IPS-15b (cell line): ENCODE data around the gene PLCH1.
"Not testable (repeated sequence)": the region's sequence is repeated elsewhere in the genome, so short reads cannot be mapped to it uniquely, and the experiment has no call there.

Source experiments
- H3K27me3 ChIP-seq: one replicate; pipeline ENCODE4 v1.6.1; 2013; ENCODE audit warnings: low read length; ENCODE audit not compliant: control insufficient read depth, insufficient read depth
- H3K36me3 ChIP-seq: one replicate; pipeline ENCODE4 v1.6.1; 2013; ENCODE audit warnings: low read length; ENCODE audit not compliant: control insufficient read depth, insufficient read depth
- H3K4me1 ChIP-seq: one replicate; pipeline ENCODE4 v1.6.1; 2013; ENCODE audit warnings: mild to moderate bottlenecking, low read length; ENCODE audit not compliant: control insufficient read depth, insufficient read depth
- H3K4me3 ChIP-seq: one replicate; pipeline ENCODE4 v1.5.1; 2013; ENCODE audit warnings: low read depth, low read length
- H3K9ac ChIP-seq: one replicate; pipeline ENCODE4 v1.6.1; 2013; ENCODE audit warnings: low read depth, mild to moderate bottlenecking, low read length
- H3K9me3 ChIP-seq: one replicate; pipeline ENCODE4 v1.6.1; 2013; ENCODE audit warnings: mild to moderate bottlenecking, low read length; ENCODE audit not compliant: control insufficient read depth, insufficient read depth

The PLCH1 gene

DNA sequence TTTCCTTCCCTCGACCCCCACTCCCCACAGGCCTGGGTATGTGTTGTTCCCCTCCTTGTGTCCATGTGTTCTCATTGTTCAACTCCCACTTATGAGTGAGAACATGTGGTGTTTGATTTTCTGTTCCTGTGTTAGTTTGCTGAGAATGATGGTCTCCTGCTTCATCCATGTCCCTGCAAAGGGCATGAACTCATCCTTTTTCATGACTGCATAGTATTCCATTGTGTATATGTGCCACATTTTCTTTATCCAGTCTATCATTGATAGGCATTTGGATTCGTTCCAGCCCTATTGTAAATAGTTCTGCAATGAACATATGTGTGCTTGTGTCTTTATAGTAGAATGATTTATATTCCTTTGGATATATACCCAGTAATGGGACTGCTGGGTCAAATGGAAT lies 350.0 kb downstream of the PLCH1 start:
- not testable (repeated sequence) for H3K27me3 ChIP-seq, H3K9ac ChIP-seq

DNA sequence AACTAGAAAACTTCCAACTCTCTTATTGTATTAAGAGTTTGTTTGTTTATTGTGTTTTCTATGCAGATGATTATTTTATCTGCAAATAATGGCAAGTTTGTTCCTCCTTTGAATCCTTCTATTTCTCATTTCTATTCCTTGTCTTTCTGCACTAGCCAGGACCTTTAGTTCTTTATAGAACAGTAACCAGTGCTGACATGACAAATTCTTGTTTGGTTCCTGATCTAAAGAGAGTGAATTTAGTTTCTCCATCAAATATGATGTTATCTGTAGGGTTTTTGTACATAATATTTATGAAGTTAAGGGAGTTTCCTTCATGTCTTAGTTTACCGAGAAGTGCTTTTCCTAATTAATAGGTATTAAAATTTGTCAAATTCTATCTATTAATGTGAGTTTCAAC lies 350.6 kb downstream of the PLCH1 start:
- H3K27me3 ChIP-seq = no peaks in the 10 kb centered on the region
- no peak overlapping the region for H3K9ac ChIP-seq
- no peaks in the 10 kb centered on the region for H3K4me1 ChIP-seq
- H3K4me3 ChIP-seq = no peak overlapping the region
- H3K36me3 ChIP-seq = no peaks in the 10 kb centered on the region
- no peaks in the 10 kb centered on the region for H3K9me3 ChIP-seq

More for the DNA sequence above, 350.0 kb downstream of the PLCH1 start:
- not testable (repeated sequence) for H3K9me3 ChIP-seq, H3K4me3 ChIP-seq, H3K4me1 ChIP-seq, H3K36me3 ChIP-seq

DNA sequence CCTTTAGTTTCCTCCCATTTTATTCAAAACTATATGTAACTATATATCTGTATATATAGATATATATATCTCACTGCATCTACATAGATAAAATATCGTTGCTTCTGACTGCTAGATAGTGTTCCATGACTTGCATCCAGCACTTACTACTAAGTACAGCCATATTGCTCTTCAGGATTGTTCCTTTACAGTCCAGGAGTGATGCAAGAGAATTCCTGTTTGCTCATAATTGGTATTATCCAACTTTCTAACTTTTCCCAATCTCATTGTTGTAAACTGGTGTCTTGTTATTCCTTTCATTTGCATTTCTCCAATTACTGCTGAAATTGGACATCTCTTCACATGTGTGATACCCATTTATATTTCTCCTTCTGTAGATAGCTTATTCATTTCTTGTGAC lies 351.6 kb downstream of the PLCH1 start:
- no peak overlapping the region for H3K4me3 ChIP-seq
- no peaks in the 10 kb centered on the region for H3K9me3 ChIP-seq
- H3K4me1 ChIP-seq = no peaks in the 10 kb centered on the region
- no peak overlapping the region for H3K9ac ChIP-seq
- no peaks in the 10 kb centered on the region for H3K36me3 ChIP-seq
- H3K27me3 ChIP-seq = no peaks in the 10 kb centered on the region

DNA sequence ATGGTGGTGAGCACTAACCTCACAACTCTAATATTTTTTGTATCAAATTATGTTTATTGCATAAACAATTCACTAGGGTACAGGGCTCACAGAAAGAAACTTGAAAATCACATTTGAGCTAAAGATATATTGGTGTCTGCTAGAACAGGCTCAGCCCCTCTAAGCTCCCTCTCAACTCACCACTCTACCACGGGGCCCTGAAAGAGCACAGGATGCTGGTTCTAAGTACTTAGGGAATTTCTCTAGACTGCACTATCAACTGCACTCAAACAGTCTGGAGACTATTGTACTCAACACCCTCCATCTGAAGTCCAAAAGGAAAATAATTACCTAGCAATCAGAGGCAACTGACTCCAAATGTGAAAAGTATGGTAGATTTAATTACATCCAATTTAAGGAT lies 352.7 kb downstream of the PLCH1 start:
- Histone ChIP-seq H3K9me3 (no peaks in the 10 kb centered on the region), H3K4me1 (no peaks in the 10 kb centered on the region), H3K9ac (no peak overlapping the region), H3K27me3 (no peaks in the 10 kb centered on the region), H3K4me3 (no peak overlapping the region), H3K36me3 (no peaks in the 10 kb centered on the region)

DNA sequence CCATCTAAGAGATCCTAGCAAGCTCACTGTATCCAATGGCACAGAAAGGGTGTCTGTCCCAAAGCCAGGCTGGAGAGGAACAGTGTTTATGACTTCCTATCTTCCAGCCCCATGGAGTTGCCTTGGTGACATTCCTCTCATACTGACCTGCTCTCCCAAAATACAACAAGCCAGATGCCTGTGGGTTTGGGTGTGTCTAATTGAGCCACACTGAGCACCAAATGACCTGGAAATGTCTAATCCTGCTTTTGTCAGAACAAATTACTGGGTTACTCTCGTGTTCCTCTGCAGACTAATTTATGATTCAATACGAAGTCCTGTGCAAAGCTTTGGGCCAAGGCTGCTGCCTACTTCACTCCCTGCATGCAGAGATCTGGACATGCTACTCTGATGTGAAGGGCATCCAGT lies 353.3 kb downstream of the PLCH1 start:
- H3K4me1 ChIP-seq = no peaks in the 10 kb centered on the region
- no peaks in the 10 kb centered on the region for H3K27me3 ChIP-seq
- no peak overlapping the region for H3K9ac ChIP-seq
- no peaks in the 10 kb centered on the region for H3K36me3 ChIP-seq
- no peak overlapping the region for H3K4me3 ChIP-seq
- no peaks in the 10 kb centered on the region for H3K9me3 ChIP-seq

DNA sequence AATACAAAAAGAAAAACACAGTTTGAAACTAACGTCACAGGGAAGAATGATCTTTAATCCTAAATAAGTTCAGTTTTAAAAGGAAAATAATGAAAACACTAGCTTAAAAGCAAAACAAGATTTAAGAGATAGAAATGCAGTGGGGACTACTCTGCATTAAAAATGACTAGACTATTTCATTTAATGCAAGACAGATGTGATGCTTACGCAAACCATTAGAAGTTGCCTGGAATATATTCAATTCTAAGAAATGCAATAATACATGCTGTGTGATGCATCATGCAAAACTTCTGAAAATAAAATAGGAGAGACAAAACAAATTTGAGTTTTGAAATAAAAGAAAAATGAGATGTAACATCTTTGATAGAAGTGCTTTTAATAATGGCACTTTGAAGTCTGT lies 353.8 kb downstream of the PLCH1 start:
- Histone ChIP-seq H3K36me3 (no peaks in the 10 kb centered on the region), H3K4me3 (no peak overlapping the region), H3K9me3 (no peaks in the 10 kb centered on the region), H3K9ac (no peak overlapping the region), H3K4me1 (no peaks in the 10 kb centered on the region), H3K27me3 (no peaks in the 10 kb centered on the region)

DNA sequence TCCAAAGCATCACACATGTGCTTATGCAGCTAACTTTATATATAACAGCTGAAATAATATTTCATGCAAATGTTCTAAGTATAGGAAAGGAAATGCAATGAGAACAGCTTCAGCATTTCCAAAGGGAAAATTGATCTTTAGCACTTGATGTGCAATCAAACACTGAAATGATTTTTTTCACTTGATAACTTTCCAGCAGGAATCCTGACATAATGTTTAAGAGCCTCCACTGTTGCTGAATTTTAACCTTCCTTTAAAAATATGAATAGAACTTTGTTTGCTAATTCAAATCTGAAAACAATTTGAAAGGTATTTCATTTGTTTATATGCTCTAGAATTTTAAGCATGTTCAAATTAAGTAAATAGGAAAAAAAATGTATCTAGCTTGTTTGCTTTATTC lies 354.5 kb downstream of the PLCH1 start:
- no peaks in the 10 kb centered on the region for H3K36me3 ChIP-seq
- no peak overlapping the region for H3K9ac ChIP-seq
- no peak overlapping the region for H3K4me3 ChIP-seq
- H3K4me1 ChIP-seq = no peaks in the 10 kb centered on the region
- no peaks in the 10 kb centered on the region for H3K27me3 ChIP-seq
- no peaks in the 10 kb centered on the region for H3K9me3 ChIP-seq

DNA sequence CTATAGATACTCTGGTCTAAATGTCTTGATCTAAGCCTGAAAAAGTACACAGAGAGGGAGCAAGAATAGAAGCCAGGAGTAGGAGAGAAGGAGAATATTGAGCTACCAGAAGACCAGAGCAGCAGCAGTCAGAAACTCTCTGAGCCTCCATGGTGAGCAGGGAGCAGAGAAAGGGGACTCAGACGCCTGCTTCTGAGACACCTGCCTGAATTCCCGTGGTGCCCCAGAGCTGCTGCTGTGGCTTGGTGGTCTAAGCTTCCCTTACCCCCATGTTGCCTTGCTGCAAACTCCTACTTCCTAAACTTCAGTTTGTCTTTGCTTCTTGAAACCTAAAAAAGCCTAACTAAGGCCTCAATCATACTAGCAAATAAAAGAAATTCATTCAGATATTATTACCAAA lies 356.5 kb downstream of the PLCH1 start:
- Histone ChIP-seq H3K36me3 (no peaks in the 10 kb centered on the region), H3K27me3 (no peaks in the 10 kb centered on the region), H3K4me3 (no peak overlapping the region), H3K9ac (no peak overlapping the region), H3K9me3 (no peaks in the 10 kb centered on the region), H3K4me1 (no peaks in the 10 kb centered on the region)

DNA sequence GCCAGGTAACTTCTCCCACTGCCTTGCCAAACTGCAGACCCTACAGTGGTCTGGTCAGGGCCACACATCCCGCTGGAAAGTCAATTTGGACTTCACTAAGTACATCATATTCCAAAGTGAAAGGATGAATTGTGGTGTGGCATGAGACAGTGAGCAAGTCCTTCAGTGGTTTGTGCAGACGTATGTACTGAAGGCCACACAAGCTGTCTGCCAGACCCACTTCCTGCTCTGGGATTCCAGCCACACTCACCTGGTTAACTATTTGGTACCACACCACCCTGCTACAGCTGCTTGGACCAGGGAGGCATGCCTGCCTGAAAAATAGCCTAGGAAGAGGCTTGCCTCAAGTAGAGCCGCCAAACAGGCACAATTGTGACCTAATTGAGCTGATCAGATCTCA lies 357.3 kb downstream of the PLCH1 start:
- Histone ChIP-seq H3K4me1 (peaks cover 2% of the 10 kb centered on the region), H3K36me3 (no peaks in the 10 kb centered on the region), H3K27me3 (no peaks in the 10 kb centered on the region), H3K9ac (no peak overlapping the region), H3K9me3 (no peaks in the 10 kb centered on the region), H3K4me3 (no peak overlapping the region)

DNA sequence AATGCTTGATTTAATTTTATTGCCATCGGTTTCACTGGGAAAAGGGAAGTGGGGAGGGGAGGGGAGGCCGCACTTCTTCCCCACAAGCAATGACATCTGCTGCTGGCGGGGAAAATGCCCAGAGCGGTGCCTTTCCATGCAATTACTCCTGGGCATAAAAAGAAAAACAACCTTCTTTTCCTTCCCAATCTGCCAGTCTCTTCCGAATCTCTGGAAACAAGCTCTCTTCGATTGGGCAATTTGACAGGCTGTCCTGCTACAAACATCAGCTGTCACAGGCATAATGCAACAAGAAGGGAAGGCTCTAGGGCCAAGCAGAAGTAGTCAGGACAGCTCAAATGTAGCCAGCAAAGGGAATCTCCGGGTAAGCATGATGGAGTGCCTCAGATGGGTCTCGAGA lies 358.0 kb downstream of the PLCH1 start:
- Histone ChIP-seq H3K27me3 (no peaks in the 10 kb centered on the region), H3K4me3 (no peak overlapping the region)

DNA sequence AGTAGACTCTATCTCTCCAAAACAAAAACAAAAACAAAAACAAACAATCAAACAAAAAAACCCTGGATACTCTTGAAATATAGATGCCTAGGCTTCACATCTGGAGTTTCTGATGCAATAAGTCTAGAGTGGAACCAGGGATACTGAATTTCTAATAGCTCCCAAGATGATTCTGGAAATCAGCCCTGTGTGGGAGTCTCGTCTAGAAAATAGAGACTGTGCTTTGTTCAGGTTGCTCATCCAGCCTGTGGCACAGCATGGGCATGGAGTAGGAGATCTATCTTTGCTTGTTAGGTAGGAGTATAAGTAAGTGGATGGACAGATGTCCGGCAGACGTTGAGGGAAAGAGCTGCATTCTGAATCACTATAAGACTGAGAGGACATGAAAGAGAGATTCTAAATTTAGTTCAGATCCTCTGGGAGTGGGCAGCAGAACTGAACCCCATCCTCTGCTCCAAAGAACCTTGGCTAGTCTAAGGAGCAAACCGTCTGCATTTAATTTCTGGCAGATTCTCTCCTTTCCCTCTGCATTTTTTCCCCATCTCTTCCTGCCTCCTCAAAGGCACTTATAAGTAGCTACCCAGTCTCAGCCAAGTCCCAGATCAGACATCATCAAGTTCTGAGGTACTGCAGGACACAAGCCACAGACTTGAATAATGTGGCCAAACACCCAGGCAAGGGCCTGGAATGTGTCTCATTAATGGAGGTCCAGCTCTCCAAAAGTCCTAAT lies 358.8 kb downstream of the PLCH1 start:
- H3K9ac ChIP-seq = no peak overlapping the region
- no peak overlapping the region for H3K4me3 ChIP-seq
- no peaks in the 10 kb centered on the region for H3K36me3 ChIP-seq

More for the DNA sequence above, 358.0 kb downstream of the PLCH1 start:
- Histone ChIP-seq H3K9ac (no peak overlapping the region), H3K4me1 (peaks cover 3% of the 10 kb centered on the region), H3K9me3 (no peaks in the 10 kb centered on the region), H3K36me3 (no peaks in the 10 kb centered on the region)

DNA sequence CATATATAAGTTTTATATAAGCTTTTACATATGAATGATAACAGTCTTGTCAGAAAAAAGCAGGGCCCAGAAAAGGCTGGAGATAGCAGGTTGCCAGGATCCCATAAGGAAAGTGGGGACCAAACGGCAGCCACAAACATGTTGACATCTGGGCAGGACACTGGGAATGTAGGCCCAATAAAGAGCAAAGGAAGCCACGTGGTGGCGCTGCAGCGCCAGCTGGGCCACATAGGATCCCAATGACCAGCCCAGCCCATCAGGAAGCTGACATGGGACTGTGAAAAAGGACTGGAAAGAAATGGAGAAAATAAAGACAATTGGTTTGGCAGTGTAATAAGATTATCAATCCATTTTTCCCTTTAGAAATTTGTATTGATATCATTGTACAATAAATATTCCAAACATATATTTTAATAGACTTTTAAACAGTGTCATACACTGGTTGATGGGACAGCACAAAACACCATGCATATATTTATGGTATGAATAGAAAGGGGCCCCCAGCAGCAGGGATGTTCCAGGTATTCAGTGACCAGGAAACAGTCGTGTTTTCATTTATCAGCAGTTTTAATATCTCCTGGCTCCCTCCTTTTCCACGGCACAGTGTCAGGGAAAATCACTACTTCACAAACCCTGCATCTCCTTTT lies 362.4 kb downstream of the PLCH1 start:
- no peaks in the 10 kb centered on the region for H3K36me3 ChIP-seq
- H3K9me3 ChIP-seq = no peaks in the 10 kb centered on the region
- no peaks in the 10 kb centered on the region for H3K27me3 ChIP-seq
- peaks cover 3% of the 10 kb centered on the region for H3K4me1 ChIP-seq
- H3K4me3 ChIP-seq = no peak overlapping the region
- H3K9ac ChIP-seq = no peak overlapping the region

More for the DNA sequence above, 358.8 kb downstream of the PLCH1 start:
- Histone ChIP-seq H3K27me3 (no peaks in the 10 kb centered on the region), H3K4me1 (peaks cover 3% of the 10 kb centered on the region), H3K9me3 (no peaks in the 10 kb centered on the region)
